ENCODE data around the gene DYNLT1. TPM values are rescaled to one million over a fixed set of nuclear protein-coding genes. Genes with fewer than 3 reads are reported as not detected.

The DYNLT1 gene
- total and polyA plus RNA-seq, 10 of the 15 experiments (the other 5 are each of a cell fraction or from before 2014, with no cell fraction given), result 33.6 to 298 (median 89.2) TPM

DNA sequence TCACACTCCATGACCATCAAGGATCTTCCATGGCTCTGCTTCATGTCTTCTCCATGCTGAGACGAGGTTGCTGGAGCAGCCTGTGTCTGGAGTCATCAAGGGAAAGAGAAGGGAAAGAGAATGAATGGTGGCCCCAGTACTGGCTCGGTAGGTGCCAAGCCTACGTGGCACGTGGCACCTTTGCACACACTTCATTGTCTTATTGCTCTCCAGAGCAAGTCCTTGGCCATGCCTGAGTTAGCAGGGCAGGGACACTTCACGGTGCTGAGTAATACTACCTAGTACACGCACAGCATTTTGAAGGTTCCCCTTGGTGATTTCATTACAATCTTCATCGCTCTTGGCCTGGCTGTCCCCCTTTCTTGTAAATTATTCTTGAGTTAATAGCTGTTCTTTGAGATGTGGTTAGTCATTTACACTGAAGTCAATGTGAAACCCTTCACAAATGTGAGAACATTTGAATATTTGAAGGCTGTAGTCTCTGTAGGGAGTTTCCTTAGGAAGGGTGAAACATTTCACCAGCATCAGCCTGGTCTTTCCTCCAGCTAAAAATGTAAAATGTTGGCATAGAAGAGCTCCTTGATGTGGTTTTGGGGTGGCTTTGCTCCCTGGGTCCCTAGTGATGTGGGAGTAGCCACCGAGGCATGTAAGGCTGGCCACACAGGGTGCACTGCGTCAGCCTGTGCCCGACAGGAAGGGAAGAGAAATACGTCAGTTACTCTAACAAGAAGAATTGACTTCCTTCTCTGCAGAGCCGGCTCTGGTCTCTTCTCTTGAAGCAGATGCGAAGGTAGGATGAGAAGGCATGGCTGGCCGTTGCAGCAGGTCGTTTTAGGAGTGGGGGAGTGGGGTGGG is 5.0 kb upstream of the DYNLT1 start, which contains the start of gene SYTL3 (continued):
- TF ChIP-seq, protein P1, sequence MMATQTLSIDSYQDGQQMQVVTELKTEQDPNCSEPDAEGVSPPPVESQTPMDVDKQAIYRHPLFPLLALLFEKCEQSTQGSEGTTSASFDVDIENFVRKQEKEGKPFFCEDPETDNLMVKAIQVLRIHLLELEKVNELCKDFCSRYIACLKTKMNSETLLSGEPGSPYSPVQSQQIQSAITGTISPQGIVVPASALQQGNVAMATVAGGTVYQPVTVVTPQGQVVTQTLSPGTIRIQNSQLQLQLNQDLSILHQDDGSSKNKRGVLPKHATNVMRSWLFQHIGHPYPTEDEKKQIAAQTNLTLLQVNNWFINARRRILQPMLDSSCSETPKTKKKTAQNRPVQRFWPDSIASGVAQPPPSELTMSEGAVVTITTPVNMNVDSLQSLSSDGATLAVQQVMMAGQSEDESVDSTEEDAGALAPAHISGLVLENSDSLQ (IDR thresholded peaks at IDR 0.05), result peak; percentile 27
- TF ChIP-seq RAD21 (IDR thresholded peaks at IDR 0.05; ENCODE audit: insufficient read depth, low read depth, low read length), result no peak
- TF ChIP-seq WRNIP1 (IDR thresholded peaks at IDR 0.05; ENCODE audit: borderline replicate concordance, low read depth, low read length), result no peak
- TF ChIP-seq YBX1 (IDR thresholded peaks at IDR 0.05), result no peak
- TF ChIP-seq, protein P2, sequence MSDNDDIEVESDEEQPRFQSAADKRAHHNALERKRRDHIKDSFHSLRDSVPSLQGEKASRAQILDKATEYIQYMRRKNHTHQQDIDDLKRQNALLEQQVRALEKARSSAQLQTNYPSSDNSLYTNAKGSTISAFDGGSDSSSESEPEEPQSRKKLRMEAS (IDR thresholded peaks at IDR 0.05; ENCODE audit: low read depth, low read length), result no peak; the same call in 1 of the 2 replicates
- TF ChIP-seq HDGF (IDR thresholded peaks at IDR 0.05), result no peak
- TF ChIP-seq RUNX3 (IDR thresholded peaks at IDR 0.05; ENCODE audit: low read length), result peak; percentile 96
- no peak for TF ChIP-seq CBX5 (IDR thresholded peaks at IDR 0.05; ENCODE audit: low read depth)
- TF ChIP-seq TCF12 (IDR thresholded peaks at IDR 0.05; ENCODE audit: low read depth, low read length), result peak; percentile 46; the same call in 1 of the 2 replicates
- TF ChIP-seq PBX3 (IDR thresholded peaks at IDR 0.05; ENCODE audit: insufficient replicate concordance, low read depth, low read length), result no peak
- peak in 1 of 2 experiments; percentile 81; a peak in 1 of 4 replicates for TF ChIP-seq CEBPB (IDR thresholded peaks at IDR 0.05; ENCODE audit: borderline replicate concordance in 1 of 2, low read depth in 2 of 2, low read length in 2 of 2)
- TF ChIP-seq, protein P3, sequence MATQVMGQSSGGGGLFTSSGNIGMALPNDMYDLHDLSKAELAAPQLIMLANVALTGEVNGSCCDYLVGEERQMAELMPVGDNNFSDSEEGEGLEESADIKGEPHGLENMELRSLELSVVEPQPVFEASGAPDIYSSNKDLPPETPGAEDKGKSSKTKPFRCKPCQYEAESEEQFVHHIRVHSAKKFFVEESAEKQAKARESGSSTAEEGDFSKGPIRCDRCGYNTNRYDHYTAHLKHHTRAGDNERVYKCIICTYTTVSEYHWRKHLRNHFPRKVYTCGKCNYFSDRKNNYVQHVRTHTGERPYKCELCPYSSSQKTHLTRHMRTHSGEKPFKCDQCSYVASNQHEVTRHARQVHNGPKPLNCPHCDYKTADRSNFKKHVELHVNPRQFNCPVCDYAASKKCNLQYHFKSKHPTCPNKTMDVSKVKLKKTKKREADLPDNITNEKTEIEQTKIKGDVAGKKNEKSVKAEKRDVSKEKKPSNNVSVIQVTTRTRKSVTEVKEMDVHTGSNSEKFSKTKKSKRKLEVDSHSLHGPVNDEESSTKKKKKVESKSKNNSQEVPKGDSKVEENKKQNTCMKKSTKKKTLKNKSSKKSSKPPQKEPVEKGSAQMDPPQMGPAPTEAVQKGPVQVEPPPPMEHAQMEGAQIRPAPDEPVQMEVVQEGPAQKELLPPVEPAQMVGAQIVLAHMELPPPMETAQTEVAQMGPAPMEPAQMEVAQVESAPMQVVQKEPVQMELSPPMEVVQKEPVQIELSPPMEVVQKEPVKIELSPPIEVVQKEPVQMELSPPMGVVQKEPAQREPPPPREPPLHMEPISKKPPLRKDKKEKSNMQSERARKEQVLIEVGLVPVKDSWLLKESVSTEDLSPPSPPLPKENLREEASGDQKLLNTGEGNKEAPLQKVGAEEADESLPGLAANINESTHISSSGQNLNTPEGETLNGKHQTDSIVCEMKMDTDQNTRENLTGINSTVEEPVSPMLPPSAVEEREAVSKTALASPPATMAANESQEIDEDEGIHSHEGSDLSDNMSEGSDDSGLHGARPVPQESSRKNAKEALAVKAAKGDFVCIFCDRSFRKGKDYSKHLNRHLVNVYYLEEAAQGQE (IDR thresholded peaks at IDR 0.05; ENCODE audit: low read depth, low read length), result no peak
- TF ChIP-seq IRF4 (IDR thresholded peaks at IDR 0.05; ENCODE audit: low read depth, low read length), result no peak
- no peak; the same call in 1 of the 2 replicates for TF ChIP-seq RB1 (IDR thresholded peaks at IDR 0.05; ENCODE audit: borderline replicate concordance)
- peak; percentile 59 for TF ChIP-seq SP1 (IDR thresholded peaks at IDR 0.05; ENCODE audit: low read depth, low read length)
- TF ChIP-seq RELA (IDR thresholded peaks at IDR 0.05; ENCODE audit: borderline replicate concordance, partially characterized antibody), result peak; percentile 87
- TF ChIP-seq, protein P4, sequence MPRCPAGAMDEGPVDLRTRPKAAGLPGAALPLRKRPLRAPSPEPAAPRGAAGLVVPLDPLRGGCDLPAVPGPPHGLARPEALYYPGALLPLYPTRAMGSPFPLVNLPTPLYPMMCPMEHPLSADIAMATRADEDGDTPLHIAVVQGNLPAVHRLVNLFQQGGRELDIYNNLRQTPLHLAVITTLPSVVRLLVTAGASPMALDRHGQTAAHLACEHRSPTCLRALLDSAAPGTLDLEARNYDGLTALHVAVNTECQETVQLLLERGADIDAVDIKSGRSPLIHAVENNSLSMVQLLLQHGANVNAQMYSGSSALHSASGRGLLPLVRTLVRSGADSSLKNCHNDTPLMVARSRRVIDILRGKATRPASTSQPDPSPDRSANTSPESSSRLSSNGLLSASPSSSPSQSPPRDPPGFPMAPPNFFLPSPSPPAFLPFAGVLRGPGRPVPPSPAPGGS (IDR thresholded peaks at IDR 0.05; ENCODE audit: borderline replicate concordance, insufficient read depth, low read depth, low read length, poor library complexity, severe bottlenecking), result peak; percentile 65
- TF ChIP-seq IRF3 (IDR thresholded peaks at IDR 0.05), result no peak
- no peak for TF ChIP-seq NR2C1 (IDR thresholded peaks at IDR 0.05)
- peak; percentile 82 for TF ChIP-seq MTA3 (IDR thresholded peaks at IDR 0.05; ENCODE audit: borderline replicate concordance, low read length)
- TF ChIP-seq ATF7 (IDR thresholded peaks at IDR 0.05; ENCODE audit: low read depth), result peak; percentile 94

Data from GM12878 (cell line).